ENCODE measurements around the gene NPAS3. TPM values are rescaled to one million over a fixed set of nuclear protein-coding genes. Genes with fewer than 3 reads are reported as not detected.

Gene NPAS3
- total RNA-seq, 6 experiments from 2014 or later: 0.11 to 0.83 (median 0.21) TPM; not detected in 2

DNA sequence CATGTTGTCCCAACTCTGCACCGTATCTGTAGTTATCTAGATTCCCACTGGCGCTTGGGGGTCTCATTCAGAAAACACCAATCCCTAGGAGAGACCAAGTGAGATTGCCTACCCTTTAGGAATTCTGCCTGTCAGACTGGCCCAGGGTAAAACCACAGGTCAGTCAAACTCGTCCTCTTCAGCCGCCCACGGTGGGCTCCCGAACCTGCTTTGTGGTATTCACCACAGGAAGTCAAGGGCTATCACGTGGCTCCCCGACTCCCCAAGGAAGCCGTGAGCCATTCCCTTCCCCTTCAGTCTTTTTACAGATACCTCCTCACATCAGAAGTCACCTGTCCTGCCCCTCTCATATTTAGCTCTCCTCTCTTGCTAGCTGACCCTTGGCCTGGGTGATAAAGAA is 852.3 kb downstream of the NPAS3 start:
- no peak for ATAC-seq
- TF ChIP-seq, protein P1, sequence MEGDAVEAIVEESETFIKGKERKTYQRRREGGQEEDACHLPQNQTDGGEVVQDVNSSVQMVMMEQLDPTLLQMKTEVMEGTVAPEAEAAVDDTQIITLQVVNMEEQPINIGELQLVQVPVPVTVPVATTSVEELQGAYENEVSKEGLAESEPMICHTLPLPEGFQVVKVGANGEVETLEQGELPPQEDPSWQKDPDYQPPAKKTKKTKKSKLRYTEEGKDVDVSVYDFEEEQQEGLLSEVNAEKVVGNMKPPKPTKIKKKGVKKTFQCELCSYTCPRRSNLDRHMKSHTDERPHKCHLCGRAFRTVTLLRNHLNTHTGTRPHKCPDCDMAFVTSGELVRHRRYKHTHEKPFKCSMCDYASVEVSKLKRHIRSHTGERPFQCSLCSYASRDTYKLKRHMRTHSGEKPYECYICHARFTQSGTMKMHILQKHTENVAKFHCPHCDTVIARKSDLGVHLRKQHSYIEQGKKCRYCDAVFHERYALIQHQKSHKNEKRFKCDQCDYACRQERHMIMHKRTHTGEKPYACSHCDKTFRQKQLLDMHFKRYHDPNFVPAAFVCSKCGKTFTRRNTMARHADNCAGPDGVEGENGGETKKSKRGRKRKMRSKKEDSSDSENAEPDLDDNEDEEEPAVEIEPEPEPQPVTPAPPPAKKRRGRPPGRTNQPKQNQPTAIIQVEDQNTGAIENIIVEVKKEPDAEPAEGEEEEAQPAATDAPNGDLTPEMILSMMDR (IDR thresholded peaks at IDR 0.05): no peak
- TF ChIP-seq POLR2A (IDR thresholded peaks at IDR 0.05): no peak
- Histone ChIP-seq H3K27ac (no peak overlapping the region), H3K4me3 (no peak overlapping the region), H3K9me3 (no peaks in the 10 kb centered on the region), H3K4me1 (no peaks in the 10 kb centered on the region), H3K27me3 (no peaks in the 10 kb centered on the region), H3K36me3 (no peaks in the 10 kb centered on the region)
- intact Hi-C loops (cut with DNase I): loop anchor here in 1 of 2 donors (10.0 kb wide), 1 partner anchor 1216 kb away; no protein-coding TSS in a partner anchor
- no peak for DNase-seq
- 49% methylated on average over 5 of the region's 9 CpGs for WGBS (ENCODE audit: insufficient coverage, low coverage, low lambda C conversion rate, missing lambda C conversion rate)

- WGBS (ENCODE audit: insufficient coverage, low coverage, low lambda C conversion rate, missing lambda C conversion rate): 35% methylated on average over 7 of the region's 8 CpGs
- ATAC-seq (no peak), DNase-seq (no peak)
- TF ChIP-seq, protein P1 (IDR thresholded peaks at IDR 0.05): no peak
- Histone ChIP-seq H3K27ac (no peak overlapping the region), H3K4me1 (no peaks in the 10 kb centered on the region), H3K4me3 (no peak overlapping the region), H3K9me3 (no peaks in the 10 kb centered on the region), H3K27me3 (no peaks in the 10 kb centered on the region), H3K36me3 (no peaks in the 10 kb centered on the region)
- intact Hi-C loops (cut with DNase I): loop anchor here in 1 of 2 donors (10.0 kb wide), 1 partner anchor 1217 kb away; no protein-coding TSS in a partner anchor
Observed at GRCh38 chr14:33792009-33792719, 853.5 kb downstream of the NPAS3 start.

- TF ChIP-seq, protein P1 (IDR thresholded peaks at IDR 0.05): peak; percentile 73 to 97 (median 94)
- no peak for TF ChIP-seq POLR2A (IDR thresholded peaks at IDR 0.05)
- Histone ChIP-seq H3K27ac (no peak overlapping the region), H3K27me3 (no peaks in the 10 kb centered on the region), H3K36me3 (no peaks in the 10 kb centered on the region), H3K4me1 (no peaks in the 10 kb centered on the region), H3K9me3 (no peaks in the 10 kb centered on the region), H3K4me3 (no peak overlapping the region)
- WGBS (ENCODE audit: insufficient coverage, low coverage, low lambda C conversion rate, missing lambda C conversion rate): 12% methylated on average over 14 of the region's 16 CpGs
- ATAC-seq (peak; percentile 92 to 98 (median 97)), DNase-seq (peak; percentile 74 to 77 (median 76))
- intact Hi-C loops (cut with DNase I): loop anchor here in 1 of 2 donors (10.0 kb wide), 1 partner anchor 1218 kb away; no protein-coding TSS in a partner anchor
Observed at GRCh38 chr14:33792720-33793368, 854.2 kb downstream of the NPAS3 start.

DNA sequence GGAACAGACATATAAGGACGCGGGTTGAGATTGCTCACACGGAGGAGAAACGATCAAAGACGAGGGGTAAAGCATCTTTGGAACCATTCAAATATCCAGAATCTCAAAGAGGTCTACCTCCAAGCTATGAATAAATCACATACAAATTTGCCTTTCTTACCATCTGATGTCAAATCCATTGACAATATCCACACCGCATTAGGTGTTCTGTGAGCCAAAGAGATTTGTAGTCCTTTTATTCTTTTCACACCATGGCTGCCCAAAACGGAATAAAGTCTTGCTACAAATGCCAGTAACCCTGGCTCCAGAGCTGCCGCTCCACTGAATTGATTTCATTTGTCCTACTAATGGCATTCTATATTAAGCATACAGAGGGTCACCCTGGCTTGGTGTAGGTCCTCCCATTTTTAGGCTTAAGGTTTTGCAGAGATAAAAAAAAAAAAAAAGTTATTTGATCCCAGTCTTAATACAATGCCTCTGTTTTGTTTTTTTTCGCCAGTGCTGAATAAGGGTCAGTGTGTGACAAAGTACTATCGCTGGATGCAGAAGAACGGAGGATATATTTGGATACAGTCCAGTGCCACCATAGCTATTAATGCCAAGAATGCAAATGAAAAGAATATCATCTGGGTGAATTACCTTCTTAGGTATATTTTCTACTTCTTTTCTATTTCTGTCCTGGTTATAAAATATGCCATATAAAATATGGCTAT is 854.9 kb downstream of the NPAS3 start:
- ATAC-seq (no peak), DNase-seq (no peak)
- WGBS (ENCODE audit: insufficient coverage, low coverage, low lambda C conversion rate, missing lambda C conversion rate): 60% methylated on average over 11 of the region's 11 CpGs
- H3K36me3 ChIP-seq: no peaks in the 10 kb centered on the region
- H3K4me3 ChIP-seq: no peak overlapping the region
- H3K27ac ChIP-seq: no peak overlapping the region
- TF ChIP-seq, protein P1 (IDR thresholded peaks at IDR 0.05): no peak
- no peak for TF ChIP-seq POLR2A (IDR thresholded peaks at IDR 0.05)
- H3K27me3 ChIP-seq: no peaks in the 10 kb centered on the region
- H3K4me1 ChIP-seq: no peaks in the 10 kb centered on the region
- H3K9me3 ChIP-seq: no peaks in the 10 kb centered on the region
- intact Hi-C loops (cut with DNase I): loop anchor here in 1 of 2 donors (10.0 kb wide), 1 partner anchor 1219 kb away; no protein-coding TSS in a partner anchor
